Liver (tissue), 9 donors: ENCODE results near the gene XIAP. TPM values are rescaled to one million over a fixed set of nuclear protein-coding genes. Genes with fewer than 3 reads are reported as not detected.
"Not testable (repeated sequence)": the region's sequence is repeated elsewhere in the genome, so short reads cannot be mapped to it uniquely, and the experiment has no call there.

Source experiments
- DNase-seq: peaks from one replicate; pipeline ENCODE4 v3.0.0-alpha.2; 2017; ENCODE audit warnings: low spot score
- H3K27ac ChIP-seq, 2 donors: one replicate each; pipeline ENCODE4 v1.7.0; 2013; ENCODE audit warnings: inconsistent platforms in 2 of 2, low read length in 2 of 2, control low read depth in 1 of 2, low read depth in 1 of 2, mild to moderate bottlenecking in 1 of 2
- H3K27me3 ChIP-seq, 4 donors: one replicate each; pipeline versions ENCODE4 v1.6.1 to v1.7.0; 2013; ENCODE audit warnings: low read length in 3 of 4, inconsistent platforms in 1 of 4, mild to moderate bottlenecking in 1 of 4, moderate library complexity in 1 of 4; ENCODE audit not compliant: control insufficient read depth in 4 of 4, insufficient read depth in 4 of 4
- H3K36me3 ChIP-seq, 4 donors: one replicate each; pipeline versions ENCODE4 v1.6.1 to v1.7.0; 2013; ENCODE audit warnings: low read length in 3 of 4, mild to moderate bottlenecking in 3 of 4, low read depth in 1 of 4, moderate library complexity in 1 of 4; ENCODE audit not compliant: control insufficient read depth in 4 of 4, insufficient read depth in 3 of 4
- H3K4me1 ChIP-seq, 4 donors: one replicate each; pipeline versions ENCODE4 v1.6.1 to v1.7.0; 2013; ENCODE audit warnings: low read length in 3 of 4, mild to moderate bottlenecking in 3 of 4, moderate library complexity in 1 of 4; ENCODE audit not compliant: control insufficient read depth in 4 of 4, insufficient read depth in 4 of 4
- H3K4me3 ChIP-seq, 3 donors: one replicate each; pipeline versions ENCODE4 v1.6.1 to v1.7.0; 2013; ENCODE audit warnings: low read length in 3 of 3, control low read depth in 1 of 3, low read depth in 1 of 3, mild to moderate bottlenecking in 1 of 3
- H3K9ac ChIP-seq, 2 donors: one replicate each; pipeline ENCODE4 v1.7.0; 2013; ENCODE audit warnings: low read length in 2 of 2, mild to moderate bottlenecking in 2 of 2, moderate library complexity in 2 of 2, control low read depth in 1 of 2, low read depth in 1 of 2
- H3K9me3 ChIP-seq, 4 donors: one replicate each; pipeline versions ENCODE4 v1.6.1 to v1.7.0; 2013; ENCODE audit warnings: low read length in 3 of 4; ENCODE audit not compliant: control insufficient read depth in 4 of 4
- EGR1 ChIP-seq, 2 donors: IDR thresholded peaks; 2 replicates each; pipeline ENCODE4 v1.6.1; 2016 to 2018; ENCODE audit warnings: antibody characterized with exemption in 2 of 2, low read depth in 2 of 2
- FOXA1 ChIP-seq: IDR thresholded peaks from 2 replicates; pipeline ENCODE4 v1.6.1; 2016; ENCODE audit warnings: antibody characterized with exemption
- FOXA2 ChIP-seq: IDR thresholded peaks from 2 replicates; pipeline ENCODE4 v1.6.1; 2016; ENCODE audit warnings: antibody characterized with exemption
- GABPA ChIP-seq, 2 donors: IDR thresholded peaks in 1 of 2; conservative IDR thresholded peaks in 1 of 2; 2 replicates each; pipeline ENCODE4 v1.6.1; 2016; ENCODE audit warnings: antibody characterized with exemption in 2 of 2, mild to moderate bottlenecking in 1 of 2, moderate library complexity in 1 of 2
- HNF4A ChIP-seq, 2 donors: conservative IDR thresholded peaks; 2 replicates each; pipeline ENCODE4 v1.6.1; 2016; ENCODE audit warnings: antibody characterized with exemption in 2 of 2, mild to moderate bottlenecking in 2 of 2
- HNF4G ChIP-seq: IDR thresholded peaks from 2 replicates; pipeline ENCODE4 v1.6.1; 2016; ENCODE audit warnings: antibody characterized with exemption
- MAX ChIP-seq: IDR thresholded peaks from 2 replicates; pipeline ENCODE4 v1.6.1; 2016; ENCODE audit warnings: antibody characterized with exemption
- NR2F2 ChIP-seq: IDR thresholded peaks from 2 replicates; pipeline ENCODE4 v1.6.1; 2016; ENCODE audit warnings: antibody characterized with exemption
- RAD21 ChIP-seq, 2 donors: IDR thresholded peaks; 2 replicates each; pipeline ENCODE4 v1.6.1; 2016; ENCODE audit warnings: antibody characterized with exemption in 2 of 2, mild to moderate bottlenecking in 2 of 2
- RXRA ChIP-seq, 2 donors: IDR thresholded peaks; 2 replicates each; pipeline ENCODE4 v1.6.1; 2017 to 2018; ENCODE audit warnings: antibody characterized with exemption in 2 of 2, mild to moderate bottlenecking in 1 of 2
- SP1 ChIP-seq: IDR thresholded peaks from 2 replicates; pipeline ENCODE4 v1.6.1; 2018; ENCODE audit warnings: antibody characterized with exemption, mild to moderate bottlenecking
- YY1 ChIP-seq: IDR thresholded peaks from 2 replicates; pipeline ENCODE4 v1.6.1; 2016; ENCODE audit warnings: antibody characterized with exemption, mild to moderate bottlenecking
- WGBS: extraction: QIAGEN DNeasy Blood & Tissue Kit; methylation state at CpG from one replicate; pipeline ENCODE4 v1.1.7; 2013; 5-methylcytosine and 5-hydroxymethylcytosine counted together
- polyA plus RNA-seq, 2 donors: library from polyadenylated mRNA; stranded (reverse) in 1 of 2; unstranded in 1 of 2; fragments of 200-250 nt in 1 of 2; fragments of >200 nt in 1 of 2; fragmentation: Nextera tagmentation in 1 of 2; extraction: Ambion mirVana in 1 of 2; gene quantifications; one replicate each; pipeline versions ENCODE4 v1.2.1 to v1.2.3, GENCODE V29; 2013 to 2015
- total RNA-seq, 2 donors: library from RNA; depleted of rRNA; stranded (reverse); fragments of >200 nt; gene quantifications; one replicate each; pipeline ENCODE4 v1.2.3, GENCODE V29; 2014
- TF ChIP-seq, protein P1 (sequence below): fragments of 150-350 bp; IDR thresholded peaks from 2 replicates; pipeline ENCODE4 v1.5.1; 2017; ENCODE audit warnings: improper control_type of control experiment, low read depth, low read length; ENCODE audit not compliant: missing input control
- donor health status: healthy.
- donor health status: healthy.
- donor health status: healthy.
- donor health status: healthy.
- donor health status: healthy.

XIAP gene
- total and polyA plus RNA-seq, 4 donors = 7.8 to 22.8 (median 15.6) TPM

DNA sequence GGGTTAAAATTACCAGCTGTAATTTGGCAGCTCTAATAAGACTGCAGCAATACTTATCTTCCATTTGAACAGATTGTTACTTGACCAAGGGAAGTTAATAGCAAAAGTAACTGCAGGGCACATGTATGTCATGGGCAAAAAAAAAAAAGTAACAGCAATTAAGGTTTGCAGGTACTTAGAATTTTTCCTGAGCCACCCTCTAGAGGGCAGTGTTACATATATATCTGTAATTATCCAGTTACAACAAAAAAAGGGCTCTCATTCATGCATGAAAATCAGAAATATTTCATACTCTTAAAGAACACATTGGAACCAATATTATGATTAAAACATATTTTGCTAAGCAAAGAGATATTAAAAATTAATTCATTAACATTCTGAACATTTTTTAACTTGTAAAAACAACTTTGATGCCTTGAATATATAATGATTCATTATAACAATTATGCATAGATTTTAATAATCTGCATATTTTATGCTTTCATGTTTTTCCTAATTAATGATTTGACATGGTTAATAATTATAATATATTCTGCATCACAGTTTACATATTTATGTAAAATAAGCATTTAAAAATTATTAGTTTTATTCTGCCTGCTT, 25.1 kb downstream of the XIAP start:
- no peak overlapping the region for H3K27ac ChIP-seq
- DNase-seq = no peak
- peaks cover 0 to 5% (median 2%) of the 10 kb centered on the region in 4 donors for H3K36me3 ChIP-seq
- TF ChIP-seq RAD21 (IDR thresholded peaks at IDR 0.05) (peak; percentile 57 to 70), NR2F2 (no peak), YY1 (no peak), MAX (no peak)
- TF ChIP-seq, protein P1, sequence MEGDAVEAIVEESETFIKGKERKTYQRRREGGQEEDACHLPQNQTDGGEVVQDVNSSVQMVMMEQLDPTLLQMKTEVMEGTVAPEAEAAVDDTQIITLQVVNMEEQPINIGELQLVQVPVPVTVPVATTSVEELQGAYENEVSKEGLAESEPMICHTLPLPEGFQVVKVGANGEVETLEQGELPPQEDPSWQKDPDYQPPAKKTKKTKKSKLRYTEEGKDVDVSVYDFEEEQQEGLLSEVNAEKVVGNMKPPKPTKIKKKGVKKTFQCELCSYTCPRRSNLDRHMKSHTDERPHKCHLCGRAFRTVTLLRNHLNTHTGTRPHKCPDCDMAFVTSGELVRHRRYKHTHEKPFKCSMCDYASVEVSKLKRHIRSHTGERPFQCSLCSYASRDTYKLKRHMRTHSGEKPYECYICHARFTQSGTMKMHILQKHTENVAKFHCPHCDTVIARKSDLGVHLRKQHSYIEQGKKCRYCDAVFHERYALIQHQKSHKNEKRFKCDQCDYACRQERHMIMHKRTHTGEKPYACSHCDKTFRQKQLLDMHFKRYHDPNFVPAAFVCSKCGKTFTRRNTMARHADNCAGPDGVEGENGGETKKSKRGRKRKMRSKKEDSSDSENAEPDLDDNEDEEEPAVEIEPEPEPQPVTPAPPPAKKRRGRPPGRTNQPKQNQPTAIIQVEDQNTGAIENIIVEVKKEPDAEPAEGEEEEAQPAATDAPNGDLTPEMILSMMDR = peak; percentile 50
- H3K27me3 ChIP-seq = no peaks in the 10 kb centered on the region
- H3K4me1 ChIP-seq = peaks cover 0 to 2% (median under 1%) of the 10 kb centered on the region in 4 donors
- no peak overlapping the region for H3K4me3 ChIP-seq
- no peak overlapping the region for H3K9ac ChIP-seq
- H3K9me3 ChIP-seq = no peaks in the 10 kb centered on the region

DNA sequence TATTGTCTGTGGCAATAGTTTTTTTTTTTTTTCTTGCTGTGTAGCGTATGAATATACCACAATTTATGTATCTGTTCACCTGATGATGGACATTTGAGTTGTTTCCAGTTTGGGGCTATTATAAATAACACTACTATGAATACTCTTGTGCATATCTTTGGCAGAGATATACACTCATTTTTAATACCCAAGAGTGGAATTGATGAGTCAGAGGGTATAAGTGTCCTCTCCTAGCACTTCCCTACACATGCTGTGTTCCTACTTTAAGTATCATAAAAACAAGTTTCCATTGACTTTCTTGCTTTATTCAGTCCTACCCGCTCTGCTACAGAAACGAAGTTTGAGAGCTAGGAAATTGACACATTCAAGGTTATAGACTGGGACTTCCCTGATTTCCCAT, 39.8 kb downstream of the XIAP start:
- no peak for DNase-seq
- WGBS = 81% methylated on average over 3 of the region's 3 CpGs
- H3K4me3 ChIP-seq = no peak overlapping the region
- H3K4me1 ChIP-seq = no peaks in the 10 kb centered on the region
- H3K9ac ChIP-seq = no peak overlapping the region
- H3K27me3 ChIP-seq = no peaks in the 10 kb centered on the region
- H3K9me3 ChIP-seq = no peaks in the 10 kb centered on the region
- no peak for TF ChIP-seq EGR1 (IDR thresholded peaks at IDR 0.05; ENCODE audit: low read depth in 2 of 2)
- no peak for TF ChIP-seq NR2F2
- TF ChIP-seq MAX = no peak
- TF ChIP-seq FOXA2 = no peak
- no peak for TF ChIP-seq SP1
- TF ChIP-seq FOXA1 = no peak
- TF ChIP-seq RXRA (IDR thresholded peaks at IDR 0.05) = no peak
- TF ChIP-seq GABPA (IDR thresholded peaks at IDR 0.05 in 1 of 2, conservative IDR thresholded peaks at IDR 0.05 in 1 of 2) = no peak
- no peak for TF ChIP-seq HNF4A (conservative IDR thresholded peaks at IDR 0.05)
- TF ChIP-seq, protein P1 = no peak
- TF ChIP-seq HNF4G = no peak
- H3K27ac ChIP-seq = no peak overlapping the region
- H3K36me3 ChIP-seq = peaks cover 5 to 10% (median 7%) of the 10 kb centered on the region in 4 donors

DNA sequence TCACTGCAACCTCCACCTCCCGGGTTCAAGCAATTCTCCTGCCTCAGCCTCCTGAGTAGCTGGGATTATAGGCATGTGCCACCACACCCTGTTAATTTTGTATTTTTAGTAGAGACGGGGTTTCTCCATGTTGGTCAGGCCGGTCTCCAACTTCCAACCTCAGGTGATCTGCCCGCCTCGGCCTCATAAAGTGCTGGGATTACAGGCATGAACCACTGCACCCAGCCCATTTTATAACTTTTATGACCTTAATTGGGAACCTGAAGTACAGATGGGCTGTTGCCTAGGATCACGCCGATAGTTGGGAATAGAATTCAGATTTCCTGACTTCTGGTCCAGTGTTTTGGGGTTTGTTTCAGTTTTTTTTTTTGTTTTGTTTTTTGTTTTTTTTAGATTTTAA, 43.4 kb downstream of the XIAP start:
- H3K9me3 ChIP-seq, H3K27ac ChIP-seq, H3K4me3 ChIP-seq, DNase-seq, H3K4me1 ChIP-seq, H3K9ac ChIP-seq, H3K27me3 ChIP-seq: not testable (repeated sequence)
- peaks cover 1 to 14% (median 8%) of the 10 kb centered on the region in 4 donors for H3K36me3 ChIP-seq
- WGBS = 84% methylated on average over 7 of the region's 7 CpGs
